Stimulated activated CD8-positive, alpha-beta memory T cell treated with anti-CD3 and anti-CD28 coated beads, Interleukin-4, amount 100 ng/mL, for 4 hours (primary cell): Measurements from ENCODE around the gene MAGEB3.

Source experiments
- DNase-seq, 2 donors: peaks; one replicate each; pipeline ENCODE4 v3.0.0-alpha.2; 2020; ENCODE audit warnings: low read depth in 2 of 2, low spot score in 1 of 2

The MAGEB3 gene

DNA sequence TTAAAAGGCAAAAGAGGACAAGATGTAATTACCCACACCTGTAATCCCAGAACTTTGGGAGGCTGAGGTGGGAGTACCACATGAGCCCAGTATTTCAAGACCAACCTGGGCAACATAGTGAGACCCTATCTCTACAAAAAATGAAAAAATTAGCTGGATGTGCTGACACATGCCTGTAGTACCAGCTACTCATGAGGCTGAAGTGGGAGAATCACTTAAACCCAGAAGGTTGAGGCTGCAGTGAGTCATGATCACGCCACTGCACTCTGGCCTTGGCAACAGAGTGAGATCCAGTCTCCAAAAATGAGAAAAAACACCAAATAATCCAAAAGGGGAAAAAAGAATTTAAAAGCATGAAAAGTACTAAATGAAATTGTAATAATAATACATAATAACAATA, 47.9 kb downstream of the MAGEB3 start:
- no peak for DNase-seq

DNA sequence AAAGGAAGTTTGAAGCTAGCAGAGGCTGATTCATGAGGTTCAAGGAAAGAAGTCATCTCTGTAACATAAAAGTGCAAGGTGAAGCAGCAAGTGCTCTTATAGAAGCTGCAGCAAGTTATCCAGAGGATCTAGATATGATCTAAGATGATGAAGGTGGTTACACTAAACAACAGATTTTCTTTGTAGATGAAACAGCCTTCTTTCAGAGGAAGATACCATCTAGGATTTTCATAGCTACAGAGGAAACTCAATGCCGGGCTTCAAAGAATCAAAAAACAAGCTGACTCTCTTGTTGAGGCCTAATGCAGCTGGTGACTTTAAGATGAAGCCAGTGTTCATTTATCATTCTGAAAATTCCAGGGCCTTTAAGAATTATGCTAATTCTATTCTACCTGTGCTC, 50.0 kb downstream of the MAGEB3 start:
- DNase-seq, result no peak

DNA sequence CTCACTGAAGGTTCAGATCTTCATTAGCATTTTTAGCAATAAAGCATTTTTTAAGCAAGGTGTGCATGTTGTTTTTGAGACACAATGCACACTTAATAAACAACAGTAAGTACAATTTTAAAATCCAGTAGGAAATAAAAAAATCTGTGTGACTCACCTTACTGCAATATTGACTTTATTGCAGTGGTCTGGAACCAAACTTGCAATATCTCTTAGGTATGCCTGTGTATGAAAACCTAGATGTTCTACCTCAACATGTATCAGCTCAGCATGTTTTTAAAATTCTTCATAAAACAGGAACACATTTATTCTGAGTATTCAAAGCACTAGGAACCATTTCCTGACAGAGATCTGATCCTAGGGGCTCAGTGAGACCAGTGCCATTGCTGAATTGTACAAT, 52.1 kb downstream of the MAGEB3 start:
- no peak for DNase-seq

DNA sequence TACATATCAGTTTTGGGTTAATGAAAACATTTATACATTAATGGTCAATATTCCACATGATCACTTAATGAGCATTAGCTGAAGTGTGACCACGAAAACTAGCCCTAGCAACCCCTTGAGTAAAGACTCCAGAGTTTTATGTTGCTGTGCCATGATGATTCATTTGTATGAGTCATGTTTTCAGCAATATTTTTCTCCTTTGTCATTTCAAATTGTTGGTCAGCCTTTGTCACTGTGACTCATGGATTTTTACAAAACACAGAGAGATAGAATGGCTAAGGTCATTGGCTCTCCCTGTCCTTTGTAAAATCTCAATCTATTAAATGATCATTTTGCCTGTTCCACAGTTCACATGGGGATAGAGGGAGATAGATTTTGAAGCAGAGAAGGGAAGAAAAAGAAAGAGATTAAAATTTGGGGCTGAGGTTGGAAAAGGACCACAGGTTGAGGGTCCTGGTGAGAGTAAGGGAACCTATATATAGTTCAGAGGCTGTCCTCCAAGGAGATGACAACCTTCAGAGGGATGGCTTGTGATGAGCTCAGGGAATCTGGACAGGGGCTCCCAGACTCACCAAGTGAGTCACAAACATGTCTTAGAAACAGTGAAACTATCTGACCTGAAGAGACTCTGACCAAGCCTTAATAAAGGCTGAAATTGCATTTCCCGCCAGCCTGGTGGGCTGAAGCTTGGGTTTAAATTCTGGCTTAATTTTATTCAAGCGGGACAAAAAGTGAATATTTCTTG, 53.2 kb downstream of the MAGEB3 start:
- DNase-seq, result no peak
